ENCODE results near the gene TNIP3.

- TF ChIP-seq CTCF (conservative IDR thresholded peaks at IDR 0.05; ENCODE audit: low read depth, low read length) (no peak), CHD1 (IDR thresholded peaks at IDR 0.05; ENCODE audit: low read depth, low read length) (no peak), POLR2A (IDR thresholded peaks at IDR 0.05; ENCODE audit: low read depth, low read length) (no peak), MAFK (IDR thresholded peaks at IDR 0.05; ENCODE audit: low read depth, low read length) (no peak), MXI1 (IDR thresholded peaks at IDR 0.05; ENCODE audit: borderline replicate concordance, low read depth, low read length) (no peak), MAZ (IDR thresholded peaks at IDR 0.05; ENCODE audit: borderline replicate concordance, low read depth, low read length) (no peak), NFE2L2 (IDR thresholded peaks at IDR 0.05; ENCODE audit: low read depth, low read length) (no peak), SMC3 (IDR thresholded peaks at IDR 0.05; ENCODE audit: low read depth, low read length) (no peak), CEBPB (IDR thresholded peaks at IDR 0.05; ENCODE audit: low read depth, low read length) (no peak)
Observed at GRCh38 chr4:121166976-121167375, 2.9 kb upstream of the TNIP3 start.
